Measurements from ENCODE around the gene CHRM4. TPM values are rescaled to one million over a fixed set of nuclear protein-coding genes. Genes with fewer than 3 reads are reported as not detected.

Gene CHRM4
- polyA plus RNA-seq, 1 experiment, result 0.10 TPM

- ChIA-PET POLR2A (no interaction called here), CTCF (interaction anchor here (0.7 to 7.2 kb wide), 3 partner anchors 66 to 155 kb away, joined by 3 to 81 read pairs (median 30); no protein-coding TSS in a partner anchor)
- TF ChIP-seq, protein P1, sequence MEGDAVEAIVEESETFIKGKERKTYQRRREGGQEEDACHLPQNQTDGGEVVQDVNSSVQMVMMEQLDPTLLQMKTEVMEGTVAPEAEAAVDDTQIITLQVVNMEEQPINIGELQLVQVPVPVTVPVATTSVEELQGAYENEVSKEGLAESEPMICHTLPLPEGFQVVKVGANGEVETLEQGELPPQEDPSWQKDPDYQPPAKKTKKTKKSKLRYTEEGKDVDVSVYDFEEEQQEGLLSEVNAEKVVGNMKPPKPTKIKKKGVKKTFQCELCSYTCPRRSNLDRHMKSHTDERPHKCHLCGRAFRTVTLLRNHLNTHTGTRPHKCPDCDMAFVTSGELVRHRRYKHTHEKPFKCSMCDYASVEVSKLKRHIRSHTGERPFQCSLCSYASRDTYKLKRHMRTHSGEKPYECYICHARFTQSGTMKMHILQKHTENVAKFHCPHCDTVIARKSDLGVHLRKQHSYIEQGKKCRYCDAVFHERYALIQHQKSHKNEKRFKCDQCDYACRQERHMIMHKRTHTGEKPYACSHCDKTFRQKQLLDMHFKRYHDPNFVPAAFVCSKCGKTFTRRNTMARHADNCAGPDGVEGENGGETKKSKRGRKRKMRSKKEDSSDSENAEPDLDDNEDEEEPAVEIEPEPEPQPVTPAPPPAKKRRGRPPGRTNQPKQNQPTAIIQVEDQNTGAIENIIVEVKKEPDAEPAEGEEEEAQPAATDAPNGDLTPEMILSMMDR (IDR thresholded peaks at IDR 0.05; ENCODE audit: insufficient read depth, low read depth, low read length), result no peak
- Histone ChIP-seq H3K36me3 (ENCODE audit: control insufficient read depth, insufficient read depth, low read length) (no peaks in the 10 kb centered on the region), H3K4me3 (ENCODE audit: low read depth, low read length) (no peak overlapping the region), H3K27me3 (ENCODE audit: control insufficient read depth, insufficient read depth, low read length) (peaks cover 20% of the 10 kb centered on the region)
- no peak for DNase-seq (ENCODE audit: low read depth)
Measured at GRCh38 chr11:46386674-46387073, 4.9 kb downstream of the CHRM4 start.

DNA sequence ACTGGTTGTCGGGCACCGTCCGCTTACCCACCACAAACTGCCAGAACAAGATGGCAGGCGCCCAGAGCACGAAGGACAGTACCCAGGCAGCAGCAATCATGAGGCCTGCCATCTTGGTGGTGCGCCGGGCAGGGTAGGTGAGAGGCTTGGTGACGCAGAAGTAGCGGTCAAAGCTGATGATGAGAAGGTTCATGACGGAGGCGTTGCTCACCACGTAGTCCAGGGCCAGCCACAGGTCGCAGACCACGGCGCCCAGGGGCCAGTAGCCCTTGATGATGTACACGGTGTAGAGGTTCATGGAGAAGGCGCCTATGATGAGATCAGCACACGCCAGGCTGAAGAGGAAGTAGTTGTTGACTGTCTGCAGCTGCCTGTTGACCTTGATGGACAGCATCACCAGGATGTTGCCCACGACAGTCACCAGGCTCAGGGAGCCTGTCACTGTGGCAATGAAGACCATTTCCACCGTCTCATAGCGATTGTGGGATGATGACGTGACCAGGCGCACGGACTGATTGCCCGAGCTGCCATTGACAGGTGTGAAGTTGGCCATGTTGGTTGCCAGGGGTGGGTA is 5.5 kb downstream of the CHRM4 start:
- no peak for DNase-seq (ENCODE audit: low read depth)
- ChIA-PET CTCF (interaction anchor here (7.2 kb wide), 1 partner anchor 156 kb away, joined by 81 read pairs; no protein-coding TSS in a partner anchor), POLR2A (no interaction called here)
- TF ChIP-seq, protein P1 (IDR thresholded peaks at IDR 0.05; ENCODE audit: insufficient read depth, low read depth, low read length), result no peak
- no peaks in the 10 kb centered on the region for H3K36me3 ChIP-seq (ENCODE audit: control insufficient read depth, insufficient read depth, low read length)
- H3K27me3 ChIP-seq (ENCODE audit: control insufficient read depth, insufficient read depth, low read length), result peaks cover 20% of the 10 kb centered on the region
- no peak overlapping the region for H3K4me3 ChIP-seq (ENCODE audit: low read depth, low read length)

DNA sequence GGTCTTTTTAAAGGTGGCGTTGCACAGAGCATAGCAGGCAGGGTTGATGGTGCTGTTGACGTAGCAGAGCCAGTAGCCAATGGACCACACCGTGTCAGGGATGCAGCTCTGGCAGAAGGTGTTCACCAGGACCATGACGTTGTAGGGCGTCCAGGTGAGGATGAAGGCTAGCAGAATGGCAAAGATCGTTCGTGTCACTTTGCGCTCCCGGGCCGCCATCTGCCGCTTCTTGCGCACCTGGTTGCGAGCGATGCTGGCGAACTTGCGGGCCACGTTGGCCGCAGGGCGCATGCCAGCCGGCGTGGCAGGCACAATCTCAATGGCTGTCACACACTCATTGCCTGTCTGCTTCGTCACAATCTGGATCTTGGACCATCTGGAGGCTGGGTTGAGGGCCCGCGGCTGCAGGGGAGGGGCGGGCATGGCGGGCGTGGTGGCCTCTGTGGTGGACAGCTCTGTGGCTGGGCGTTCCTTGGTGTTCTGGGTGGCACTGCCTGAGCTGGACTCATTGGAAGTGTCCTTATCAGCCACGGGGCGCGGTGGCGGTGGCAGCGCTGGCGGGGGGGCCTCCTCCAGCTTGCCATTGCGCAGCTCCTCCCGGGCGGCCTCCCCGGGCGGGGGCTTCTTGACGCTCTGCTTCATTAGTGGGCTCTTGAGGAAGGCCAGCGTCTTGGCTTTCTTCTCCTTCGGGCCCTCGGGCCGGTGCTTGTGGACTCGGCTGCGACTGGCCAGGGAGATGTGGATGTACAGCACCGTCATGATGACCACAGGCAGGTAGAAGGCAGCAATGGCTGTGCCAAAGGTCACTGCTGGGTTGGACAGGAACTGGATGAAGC is 6.2 kb downstream of the CHRM4 start:
- ChIA-PET CTCF (no interaction called here), POLR2A (no interaction called here)
- no peaks in the 10 kb centered on the region for H3K36me3 ChIP-seq (ENCODE audit: control insufficient read depth, insufficient read depth, low read length)
- DNase-seq (ENCODE audit: low read depth), result no peak
- H3K4me3 ChIP-seq (ENCODE audit: low read depth, low read length), result no peak overlapping the region
- TF ChIP-seq, protein P1 (IDR thresholded peaks at IDR 0.05; ENCODE audit: insufficient read depth, low read depth, low read length), result no peak
- H3K27me3 ChIP-seq (ENCODE audit: control insufficient read depth, insufficient read depth, low read length), result peaks cover 16% of the 10 kb centered on the region

- TF ChIP-seq, protein P1 (IDR thresholded peaks at IDR 0.05; ENCODE audit: insufficient read depth, low read depth, low read length), result no peak
- POLR2A ChIA-PET, result no interaction called here
- Histone ChIP-seq H3K4me3 (ENCODE audit: low read depth, low read length) (no peak overlapping the region), H3K27me3 (ENCODE audit: control insufficient read depth, insufficient read depth, low read length) (peaks cover 7% of the 10 kb centered on the region), H3K36me3 (ENCODE audit: control insufficient read depth, insufficient read depth, low read length) (no peaks in the 10 kb centered on the region)
- CTCF ChIA-PET, result interaction anchor here (0.8 to 1.9 kb wide), 12 partner anchors 8 to 234 kb away, joined by 3 to 15 read pairs (median 4); partner anchors contain the start of genes CHRM4 and DGKZ
- no peak for DNase-seq (ENCODE audit: low read depth)
Measured at GRCh38 chr11:46383974-46384701, 7.4 kb downstream of the CHRM4 start.

- H3K27me3 ChIP-seq (ENCODE audit: control insufficient read depth, insufficient read depth, low read length), result peaks cover 1% of the 10 kb centered on the region; the same call in 1 of the 2 replicates
- ChIA-PET CTCF (interaction anchor here (0.8 to 1.9 kb wide), 17 partner anchors 9 to 328 kb away, joined by 3 to 15 read pairs (median 4); partner anchors contain the start of genes CHRM4 and DGKZ), POLR2A (no interaction called here)
- no peak overlapping the region for H3K4me3 ChIP-seq (ENCODE audit: low read depth, low read length)
- no peaks in the 10 kb centered on the region for H3K36me3 ChIP-seq (ENCODE audit: control insufficient read depth, insufficient read depth, low read length)
- TF ChIP-seq, protein P1 (IDR thresholded peaks at IDR 0.05; ENCODE audit: insufficient read depth, low read depth, low read length), result no peak
- DNase-seq (ENCODE audit: low read depth), result no peak
Measured at GRCh38 chr11:46383404-46383758, 8.2 kb downstream of the CHRM4 start.
